HG03575 (cell line): ENCODE results near the gene CCDC152.
"Not testable (repeated sequence)": the region's sequence is repeated elsewhere in the genome, so short reads cannot be mapped to it uniquely, and the experiment has no call there.

Experiments
- ATAC-seq: cut with Tn5 transposase; IDR thresholded peaks from one replicate; pipeline ENCODE4 v1.9.1; 2021; ENCODE audit not compliant: unreplicated experiment, insufficient number of reproducible peaks, low FRiP score; ENCODE audit errors: extremely low read depth

The CCDC152 gene, protein sequence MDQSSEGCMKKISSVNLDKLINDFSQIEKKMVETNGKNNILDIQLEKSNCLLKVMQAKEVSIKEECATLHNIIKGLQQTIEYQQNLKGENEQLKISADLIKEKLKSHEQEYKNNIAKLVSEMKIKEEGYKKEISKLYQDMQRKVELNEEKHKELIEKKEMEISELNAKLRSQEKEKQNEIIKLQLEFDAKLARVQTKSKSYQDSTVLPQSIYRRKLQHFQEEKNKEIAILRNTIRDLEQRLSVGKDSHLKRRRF

DNA sequence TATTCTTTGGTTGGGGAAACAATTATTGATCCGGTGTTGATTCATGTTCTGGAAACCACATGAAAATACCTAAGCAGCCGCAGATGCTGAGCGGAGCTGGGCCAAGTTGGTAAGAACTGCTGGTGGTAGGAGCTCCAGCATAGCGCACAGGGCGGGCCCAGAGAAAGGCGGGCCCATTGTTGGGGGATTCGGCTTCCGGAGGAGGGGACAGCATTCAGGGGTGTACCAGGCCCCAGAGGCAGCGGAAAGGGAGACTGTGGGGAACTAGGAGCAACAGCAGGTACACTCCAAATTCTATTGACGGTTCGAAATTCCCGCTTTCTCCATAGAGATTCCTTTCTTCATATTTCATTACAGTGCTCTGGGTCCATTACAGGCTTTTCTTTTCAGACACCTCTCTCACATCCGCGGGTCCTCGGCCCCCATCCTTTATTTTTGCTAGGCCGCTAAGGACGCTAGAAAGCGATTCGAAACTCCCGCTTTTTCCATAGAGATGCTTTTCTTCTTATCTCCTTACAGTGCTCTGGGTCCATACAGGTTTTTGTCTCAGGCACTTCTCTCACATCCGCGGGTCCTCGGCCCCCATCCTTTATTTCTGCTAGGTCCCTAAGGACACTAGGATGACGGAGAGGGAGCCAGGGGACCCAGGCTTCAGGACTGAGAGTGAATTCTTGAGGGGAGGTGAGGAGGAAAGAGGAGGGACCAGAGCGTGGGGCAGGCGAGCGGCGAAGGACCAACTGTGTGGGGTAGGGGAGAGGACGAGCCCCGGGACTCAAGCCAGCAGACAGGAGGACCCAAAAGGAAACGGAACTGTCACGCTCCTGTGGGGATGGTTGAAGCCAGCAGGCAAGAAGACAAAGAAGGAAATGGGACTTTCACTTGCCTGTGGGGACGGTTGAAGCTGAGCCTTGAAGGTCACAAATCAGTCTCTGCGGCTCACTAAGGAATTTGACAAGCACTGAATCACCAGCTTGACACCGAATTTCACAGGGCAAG, at the start of gene CCDC152:
CCDC152 (plus strand) TSS at position 213 of the 996 bp plus-strand sequence. CDS start 2,304 bp downstream, outside the sequence.
- peak; percentile 83 for ATAC-seq

DNA sequence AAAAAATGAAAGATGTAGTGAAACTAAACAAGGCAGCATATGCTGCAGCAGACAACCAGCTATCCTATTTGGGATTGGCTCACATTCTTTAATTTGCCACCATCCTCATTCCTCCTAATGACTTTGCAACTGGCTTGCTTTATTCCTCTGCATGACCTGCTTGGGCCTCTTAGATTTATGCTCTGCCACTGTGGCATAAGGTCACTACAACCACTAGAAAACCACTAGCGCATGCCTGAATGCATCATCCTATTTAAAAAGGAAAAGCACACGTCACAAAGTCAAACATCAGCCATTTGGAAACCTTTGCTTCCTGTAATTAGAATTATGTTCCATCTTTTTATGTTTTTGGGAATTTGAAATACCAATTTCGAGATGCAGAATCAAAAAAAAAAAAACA, 40.8 kb upstream of the CCDC152 start:
- no peak for ATAC-seq

DNA sequence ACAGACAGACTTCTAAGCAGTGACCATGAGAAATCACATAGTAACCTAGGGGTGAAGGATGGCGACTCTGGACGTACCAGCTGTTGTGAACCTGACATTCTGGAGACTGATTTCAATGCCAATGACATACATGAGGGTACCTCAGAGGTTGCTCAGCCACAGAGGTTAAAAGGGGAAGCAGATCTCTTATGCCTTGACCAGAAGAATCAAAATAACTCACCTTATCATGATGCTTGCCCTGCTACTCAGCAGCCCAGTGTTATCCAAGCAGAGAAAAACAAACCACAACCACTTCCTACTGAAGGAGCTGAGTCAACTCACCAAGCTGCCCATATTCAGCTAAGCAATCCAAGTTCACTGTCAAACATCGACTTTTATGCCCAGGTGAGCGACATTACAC, 38.0 kb upstream of the CCDC152 start:
- ATAC-seq = peak; percentile 86

DNA sequence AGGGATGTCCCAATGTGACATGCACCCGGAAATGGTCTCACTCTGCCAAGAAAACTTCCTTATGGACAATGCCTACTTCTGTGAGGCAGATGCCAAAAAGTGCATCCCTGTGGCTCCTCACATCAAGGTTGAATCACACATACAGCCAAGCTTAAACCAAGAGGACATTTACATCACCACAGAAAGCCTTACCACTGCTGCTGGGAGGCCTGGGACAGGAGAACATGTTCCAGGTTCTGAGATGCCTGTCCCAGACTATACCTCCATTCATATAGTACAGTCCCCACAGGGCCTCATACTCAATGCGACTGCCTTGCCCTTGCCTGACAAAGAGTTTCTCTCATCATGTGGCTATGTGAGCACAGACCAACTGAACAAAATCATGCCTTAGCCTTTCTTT, 37.6 kb upstream of the CCDC152 start:
- no peak for ATAC-seq

DNA sequence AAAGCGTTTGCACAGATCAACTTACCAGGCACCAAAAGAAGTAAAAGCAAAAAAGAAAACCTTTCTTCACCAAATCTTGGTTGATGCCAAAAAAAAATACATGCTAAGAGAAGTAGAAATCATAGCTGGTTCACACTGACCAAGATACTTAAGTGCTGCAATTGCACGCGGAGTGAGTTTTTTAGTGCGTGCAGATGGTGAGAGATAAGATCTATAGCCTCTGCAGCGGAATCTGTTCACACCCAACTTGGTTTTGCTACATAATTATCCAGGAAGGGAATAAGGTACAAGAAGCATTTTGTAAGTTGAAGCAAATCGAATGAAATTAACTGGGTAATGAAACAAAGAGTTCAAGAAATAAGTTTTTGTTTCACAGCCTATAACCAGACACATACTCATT, 36.4 kb upstream of the CCDC152 start:
- ATAC-seq = no peak

DNA sequence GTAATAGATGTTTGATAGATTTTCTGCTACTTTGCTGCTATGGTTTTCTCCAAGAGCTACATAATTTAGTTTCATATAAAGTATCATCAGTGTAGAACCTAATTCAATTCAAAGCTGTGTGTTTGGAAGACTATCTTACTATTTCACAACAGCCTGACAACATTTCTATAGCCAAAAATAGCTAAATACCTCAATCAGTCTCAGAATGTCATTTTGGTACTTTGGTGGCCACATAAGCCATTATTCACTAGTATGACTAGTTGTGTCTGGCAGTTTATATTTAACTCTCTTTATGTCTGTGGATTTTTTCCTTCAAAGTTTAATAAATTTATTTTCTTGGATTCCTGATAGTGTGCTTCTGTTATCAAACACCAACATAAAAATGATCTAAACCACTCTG, 35.1 kb upstream of the CCDC152 start:
- no peak for ATAC-seq

DNA sequence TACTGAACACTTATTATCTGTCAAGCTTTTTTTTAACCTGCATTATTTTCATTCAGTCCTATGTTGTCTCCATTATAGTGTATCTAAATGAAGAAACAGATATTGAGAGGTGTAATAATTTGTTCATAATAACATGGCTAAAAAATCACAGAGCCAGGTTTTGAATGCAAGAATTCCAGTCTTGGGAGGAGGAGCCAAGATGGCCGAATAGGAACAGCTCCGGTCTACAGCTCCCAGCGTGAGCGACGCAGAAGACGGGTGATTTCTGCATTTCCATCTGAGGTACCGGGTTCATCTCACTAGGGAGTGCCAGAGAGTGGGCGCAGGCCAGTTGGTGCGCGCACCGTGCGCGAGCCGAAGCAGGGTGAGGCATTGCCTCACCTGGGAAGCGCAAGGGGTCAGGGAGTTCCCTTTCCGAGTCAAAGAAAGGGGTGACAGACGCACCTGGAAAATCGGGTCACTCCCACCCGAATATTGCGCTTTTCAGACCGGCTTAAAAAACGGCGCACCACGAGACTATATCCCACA, 22.0 kb upstream of the CCDC152 start:
- not testable (repeated sequence) for ATAC-seq

DNA sequence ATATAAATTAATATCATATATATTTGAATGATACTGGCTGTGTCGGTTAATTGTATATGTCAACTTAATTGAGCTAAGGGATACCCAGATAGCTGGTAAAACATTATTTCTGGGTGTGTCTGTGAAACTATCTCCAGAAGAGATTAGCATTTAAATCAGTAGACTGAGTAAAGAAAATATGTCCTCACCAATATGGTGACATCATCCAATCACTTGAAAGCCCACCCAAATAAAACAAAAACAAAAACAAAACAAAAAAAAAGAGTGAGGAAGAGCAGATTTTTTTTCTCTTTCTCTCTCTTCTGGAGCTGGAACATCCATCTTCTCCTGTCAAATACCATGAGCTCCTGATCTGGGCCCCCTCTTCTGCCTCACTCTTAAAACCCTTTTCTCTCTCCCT, 15.7 kb upstream of the CCDC152 start:
- no peak for ATAC-seq

DNA sequence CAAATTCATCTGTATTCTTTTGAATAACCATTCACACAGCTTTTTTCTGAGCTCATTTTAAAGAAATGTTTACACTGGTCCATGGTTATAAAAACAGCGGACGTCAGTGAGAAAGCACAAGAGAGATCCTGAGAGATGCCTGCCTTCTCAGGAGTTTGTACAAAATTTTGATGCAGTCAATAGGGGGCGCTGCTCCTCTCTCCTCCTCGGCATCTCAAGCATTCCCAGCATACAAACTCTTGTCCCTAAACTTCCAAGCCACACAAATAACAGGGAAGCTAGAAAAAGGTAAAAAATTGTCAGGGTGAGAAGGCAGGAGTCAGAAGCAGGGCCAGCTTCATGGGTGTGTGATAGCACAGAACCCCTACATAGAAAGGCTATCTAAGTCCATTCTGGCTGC, 11.2 kb upstream of the CCDC152 start:
- no peak for ATAC-seq

DNA sequence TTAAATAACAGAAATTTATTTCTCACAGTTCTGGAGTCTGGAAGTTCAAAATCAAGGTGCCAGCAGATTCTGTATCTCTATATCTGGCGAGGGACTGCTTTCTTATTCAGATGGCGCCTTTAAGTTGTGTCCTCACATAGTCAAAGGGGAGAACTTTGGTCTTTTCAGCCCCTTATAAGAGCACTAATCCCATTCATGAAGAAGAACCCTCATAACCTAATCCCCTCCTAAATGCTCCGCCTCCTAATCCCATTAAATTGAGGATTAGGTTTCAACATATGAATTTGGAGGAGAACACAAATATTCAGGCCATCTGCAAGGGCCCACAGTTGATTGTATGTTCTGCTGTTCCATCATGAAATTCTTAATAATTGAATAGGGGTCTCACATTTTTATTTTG, 10.8 kb upstream of the CCDC152 start:
- no peak for ATAC-seq

DNA sequence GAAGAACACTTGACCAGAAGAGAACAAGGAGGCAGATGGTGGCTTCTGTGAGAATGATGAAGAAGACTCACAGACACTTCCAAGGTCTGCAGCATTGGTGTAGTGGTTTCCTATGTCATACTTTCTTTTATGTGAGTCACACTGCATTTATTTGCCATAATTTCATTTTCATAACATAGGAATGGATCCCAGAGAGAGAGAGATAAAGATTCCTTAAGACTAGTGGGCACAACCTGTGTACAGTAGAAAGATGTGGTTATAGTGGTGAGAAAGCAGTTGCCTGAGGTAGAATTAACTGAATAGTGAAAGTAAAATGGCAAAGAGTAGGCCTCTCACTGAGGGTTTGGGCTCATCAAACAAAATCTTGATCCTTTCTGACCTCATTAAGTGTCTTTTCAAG, 7.6 kb upstream of the CCDC152 start:
- ATAC-seq = no peak

DNA sequence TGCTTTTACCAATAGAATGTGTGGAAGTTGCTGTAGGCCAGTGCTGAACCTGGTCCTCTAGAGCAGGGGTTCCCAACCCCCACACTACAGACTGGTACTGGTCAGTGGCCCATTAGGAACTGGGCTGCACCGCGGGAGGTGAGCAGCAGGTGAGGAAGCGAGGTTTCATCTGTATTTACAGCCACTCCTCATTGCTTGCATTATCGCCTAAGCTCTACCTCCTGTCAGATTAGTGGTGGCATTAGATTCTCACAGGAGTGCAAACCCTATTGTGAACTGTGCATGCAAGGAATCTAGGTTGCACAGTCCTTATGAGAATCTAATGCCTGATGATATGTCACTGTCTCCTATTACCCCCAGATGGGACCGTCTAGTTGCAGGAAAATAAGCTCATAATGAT, 6.1 kb upstream of the CCDC152 start:
- ATAC-seq = no peak

DNA sequence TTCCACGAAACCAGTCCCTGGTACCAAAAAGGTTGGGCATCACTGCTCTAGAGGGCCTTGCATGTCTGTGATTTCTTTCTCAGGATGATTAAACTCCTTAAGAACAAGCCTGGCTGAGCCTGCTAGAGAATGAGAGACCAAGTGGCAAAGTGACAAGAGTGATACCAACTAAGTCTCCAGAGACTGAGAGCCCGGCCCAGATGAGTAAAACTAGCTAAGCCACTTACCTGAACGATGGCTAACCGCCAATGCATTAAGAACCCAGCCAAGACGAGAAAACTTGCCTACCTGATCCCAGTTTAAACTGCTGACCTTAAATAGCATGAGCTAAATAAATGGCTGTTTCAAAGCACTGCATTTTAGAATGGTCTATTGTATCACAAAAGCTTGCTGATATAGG, 5.6 kb upstream of the CCDC152 start:
- ATAC-seq = no peak

DNA sequence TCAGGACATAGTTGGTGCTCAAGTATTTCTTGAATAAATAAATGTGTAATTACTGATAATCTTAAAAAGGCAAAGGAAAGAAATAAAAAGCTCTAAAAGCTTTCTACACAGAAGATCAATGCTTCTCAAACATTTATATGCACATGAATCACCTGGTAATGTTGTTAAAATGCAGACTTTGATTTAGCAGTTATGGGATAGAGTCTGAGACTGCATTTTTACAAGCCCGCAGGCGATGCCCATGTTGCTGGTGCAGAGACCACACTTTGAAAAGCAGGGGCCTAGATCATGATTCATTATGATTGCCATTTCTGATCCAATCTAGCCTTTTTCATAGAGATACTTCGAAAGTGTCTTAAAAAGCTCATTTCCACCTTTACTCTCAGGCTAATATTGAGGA, 3.5 kb upstream of the CCDC152 start:
- ATAC-seq = no peak

DNA sequence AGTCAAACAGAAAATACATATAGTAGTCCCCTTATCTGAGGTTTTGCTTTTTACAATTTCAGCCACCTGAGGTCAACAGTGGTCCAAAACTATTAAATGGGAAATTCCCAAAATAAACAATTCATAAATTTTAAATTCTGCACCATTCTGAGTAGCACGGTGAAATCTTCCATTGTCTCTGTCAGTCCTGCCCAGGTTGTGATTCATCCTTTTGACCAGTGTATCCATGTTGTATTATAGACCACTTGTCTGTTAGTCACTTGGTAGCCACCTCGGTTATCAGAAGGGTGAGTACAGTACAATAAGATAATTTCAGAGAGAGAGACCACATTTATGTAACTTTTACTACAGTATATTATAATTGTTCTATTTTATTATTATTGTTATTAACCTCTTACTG, 2.8 kb downstream of the CCDC152 start:
- ATAC-seq = no peak

DNA sequence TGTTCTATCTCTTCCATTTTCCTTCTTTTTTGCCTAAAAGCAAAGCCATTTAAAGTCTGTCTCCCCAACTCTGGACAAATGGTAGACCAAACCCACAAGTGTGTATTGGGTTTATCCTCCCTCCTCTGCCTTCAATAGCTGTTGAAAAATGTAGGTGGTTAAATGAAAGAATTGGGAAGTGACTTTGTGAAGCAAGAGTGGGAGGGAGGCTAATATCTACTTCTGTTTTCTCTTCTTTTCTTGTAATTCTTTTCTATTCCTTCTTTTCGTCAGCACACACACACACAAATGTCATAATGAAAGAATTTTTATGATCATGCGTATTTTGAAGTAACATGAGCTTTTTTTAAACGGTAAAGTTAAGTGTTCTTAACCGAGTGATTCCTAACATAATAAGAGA, 3.8 kb downstream of the CCDC152 start:
- ATAC-seq = no peak

DNA sequence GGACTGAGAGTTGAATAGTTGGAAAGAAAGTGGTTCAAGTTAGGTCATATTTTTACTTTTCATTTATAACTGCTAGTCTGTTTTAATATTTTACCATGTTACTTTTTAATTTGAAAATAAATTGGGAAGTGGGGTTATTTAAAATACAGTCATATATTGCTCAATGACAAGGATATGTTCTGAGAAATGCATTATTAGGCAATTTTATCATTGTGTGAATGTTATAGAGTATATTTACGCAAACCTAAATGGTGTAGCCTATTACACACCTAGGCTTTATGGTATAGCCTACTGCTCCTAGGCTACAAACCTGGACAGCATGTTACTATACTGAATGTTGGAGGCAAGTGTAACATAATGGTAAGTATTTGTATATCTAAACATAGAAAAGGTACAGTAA, 5.2 kb downstream of the CCDC152 start:
- no peak for ATAC-seq

DNA sequence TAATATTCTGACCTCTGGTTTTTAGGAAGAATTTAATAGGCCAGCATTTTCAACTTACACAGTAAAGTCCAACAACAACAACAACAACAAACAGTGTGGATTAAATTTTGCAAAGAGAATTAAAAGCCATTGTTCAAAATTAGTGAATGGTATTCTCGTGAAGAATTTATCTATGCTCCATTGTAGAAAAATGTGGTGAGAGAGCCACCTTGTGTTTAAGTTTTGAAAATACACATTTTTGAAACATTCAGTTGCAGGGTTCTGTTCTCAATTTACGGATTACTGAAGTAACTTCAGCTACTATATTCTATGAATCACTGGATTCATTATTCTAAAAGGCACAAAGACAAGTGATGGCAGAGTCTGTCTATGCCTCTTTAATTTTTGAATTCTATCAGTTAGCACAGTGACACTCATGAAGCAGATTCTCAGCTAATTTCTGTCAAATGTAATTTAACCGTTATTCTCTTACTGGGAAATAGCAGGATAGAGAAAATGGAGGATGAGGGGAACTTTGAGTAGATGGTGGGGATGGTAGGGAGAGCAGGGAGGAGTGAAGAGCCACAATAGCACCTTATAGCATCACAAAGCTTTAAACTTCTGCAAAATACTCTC, 11.0 kb downstream of the CCDC152 start:
- no peak for ATAC-seq

DNA sequence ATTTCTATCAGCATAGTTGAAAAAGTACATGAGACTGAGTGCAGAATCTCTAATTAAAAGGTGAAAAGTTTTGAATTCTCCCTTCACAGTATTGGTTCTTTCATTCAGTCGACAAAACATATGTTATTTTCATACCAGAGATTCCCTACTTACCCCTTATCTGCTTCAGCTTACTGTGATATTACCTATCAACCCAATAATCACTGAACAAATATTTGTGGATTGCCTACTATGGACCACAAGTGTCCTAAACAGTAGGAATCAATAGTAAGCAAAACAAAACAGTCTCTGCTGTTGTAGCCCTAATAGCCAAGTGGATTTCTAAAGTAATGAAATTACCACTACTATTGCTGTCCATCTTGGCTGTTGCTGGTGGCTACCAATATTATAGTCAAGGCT, 11.5 kb downstream of the CCDC152 start:
- no peak for ATAC-seq

DNA sequence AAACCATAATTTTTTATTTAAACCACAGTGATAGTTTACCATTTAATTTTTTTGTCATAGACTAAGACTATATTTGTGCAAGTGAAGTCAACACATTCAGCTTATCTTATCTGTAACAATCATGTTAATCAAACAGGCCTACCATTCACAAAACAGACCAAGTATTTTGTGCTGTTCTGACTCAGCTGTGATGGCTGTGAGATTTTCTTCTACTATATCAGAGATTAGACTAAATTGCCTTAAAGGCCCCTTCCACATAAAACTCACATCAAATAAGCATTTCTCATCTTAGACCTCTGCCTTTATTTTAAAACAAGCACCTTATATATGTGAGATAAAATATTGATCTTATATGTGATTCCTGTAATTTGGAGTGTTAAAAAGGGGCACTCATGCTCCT, 13.4 kb downstream of the CCDC152 start:
- ATAC-seq = no peak
